ENCODE measurements around the gene AADAT.

DNA sequence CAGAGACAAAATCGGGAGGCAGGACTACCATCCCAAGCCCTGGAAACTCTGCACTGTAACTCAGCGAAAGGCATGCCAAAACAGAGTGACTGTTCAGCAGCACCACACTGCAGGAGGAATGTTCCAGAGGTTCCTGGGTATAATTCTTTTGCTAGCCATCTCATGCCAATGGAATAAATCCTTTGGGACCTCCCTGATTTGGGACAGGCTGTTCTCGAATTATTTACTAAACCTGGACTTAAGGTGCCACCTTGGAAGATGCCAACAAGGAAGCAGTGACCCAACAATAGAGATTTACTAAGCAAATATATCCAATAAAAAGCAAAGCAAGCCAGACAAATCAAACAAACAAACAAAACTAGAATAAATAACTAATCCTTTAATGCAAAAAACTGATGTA, 9.3 kb downstream of the AADAT start:
- TF ChIP-seq CEBPB (IDR thresholded peaks at IDR 0.05) (no peak), TAF1 (IDR thresholded peaks at IDR 0.05; ENCODE audit: low read depth) (no peak), RAD21 (IDR thresholded peaks at IDR 0.05; ENCODE audit: low read depth) (no peak), CREB1 (IDR thresholded peaks at IDR 0.05; ENCODE audit: low read depth) (no peak), YY1 (IDR thresholded peaks at IDR 0.05; ENCODE audit: low read depth) (no peak), TEAD4 (IDR thresholded peaks at IDR 0.05) (no peak), EP300 (IDR thresholded peaks at IDR 0.05; ENCODE audit: borderline replicate concordance) (no peak), FOXM1 (IDR thresholded peaks at IDR 0.05; ENCODE audit: borderline replicate concordance, low read depth) (no peak), TCF12 (IDR thresholded peaks at IDR 0.05; ENCODE audit: low read depth) (no peak)
- TF ChIP-seq, protein P1, sequence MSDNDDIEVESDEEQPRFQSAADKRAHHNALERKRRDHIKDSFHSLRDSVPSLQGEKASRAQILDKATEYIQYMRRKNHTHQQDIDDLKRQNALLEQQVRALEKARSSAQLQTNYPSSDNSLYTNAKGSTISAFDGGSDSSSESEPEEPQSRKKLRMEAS (IDR thresholded peaks at IDR 0.05): no peak
- TF ChIP-seq, protein P2, sequence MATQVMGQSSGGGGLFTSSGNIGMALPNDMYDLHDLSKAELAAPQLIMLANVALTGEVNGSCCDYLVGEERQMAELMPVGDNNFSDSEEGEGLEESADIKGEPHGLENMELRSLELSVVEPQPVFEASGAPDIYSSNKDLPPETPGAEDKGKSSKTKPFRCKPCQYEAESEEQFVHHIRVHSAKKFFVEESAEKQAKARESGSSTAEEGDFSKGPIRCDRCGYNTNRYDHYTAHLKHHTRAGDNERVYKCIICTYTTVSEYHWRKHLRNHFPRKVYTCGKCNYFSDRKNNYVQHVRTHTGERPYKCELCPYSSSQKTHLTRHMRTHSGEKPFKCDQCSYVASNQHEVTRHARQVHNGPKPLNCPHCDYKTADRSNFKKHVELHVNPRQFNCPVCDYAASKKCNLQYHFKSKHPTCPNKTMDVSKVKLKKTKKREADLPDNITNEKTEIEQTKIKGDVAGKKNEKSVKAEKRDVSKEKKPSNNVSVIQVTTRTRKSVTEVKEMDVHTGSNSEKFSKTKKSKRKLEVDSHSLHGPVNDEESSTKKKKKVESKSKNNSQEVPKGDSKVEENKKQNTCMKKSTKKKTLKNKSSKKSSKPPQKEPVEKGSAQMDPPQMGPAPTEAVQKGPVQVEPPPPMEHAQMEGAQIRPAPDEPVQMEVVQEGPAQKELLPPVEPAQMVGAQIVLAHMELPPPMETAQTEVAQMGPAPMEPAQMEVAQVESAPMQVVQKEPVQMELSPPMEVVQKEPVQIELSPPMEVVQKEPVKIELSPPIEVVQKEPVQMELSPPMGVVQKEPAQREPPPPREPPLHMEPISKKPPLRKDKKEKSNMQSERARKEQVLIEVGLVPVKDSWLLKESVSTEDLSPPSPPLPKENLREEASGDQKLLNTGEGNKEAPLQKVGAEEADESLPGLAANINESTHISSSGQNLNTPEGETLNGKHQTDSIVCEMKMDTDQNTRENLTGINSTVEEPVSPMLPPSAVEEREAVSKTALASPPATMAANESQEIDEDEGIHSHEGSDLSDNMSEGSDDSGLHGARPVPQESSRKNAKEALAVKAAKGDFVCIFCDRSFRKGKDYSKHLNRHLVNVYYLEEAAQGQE (IDR thresholded peaks at IDR 0.05; ENCODE audit: low read depth): no peak
